Activated B cell treated with CpG ODN at 0.5 μM for 24 hours (primary cell): Measurements from ENCODE around the gene JADE1. TPM values are rescaled to one million over a fixed set of nuclear protein-coding genes. Genes with fewer than 3 reads are reported as not detected.
A peak's percentile ranks its signal among the peaks of the same experiment; 100 is the strongest.

Experiments used
- ATAC-seq: fragments of 200-7000 bp; cut with Tn5 transposase; one replicate; pipeline ENCODE4 v1.10.0; 2021; ENCODE audit warnings: low read depth, mild to moderate bottlenecking, moderate library complexity
- CTCF ChIA-PET: fragments of 350-600 bp; sonication (Branson Sonifier 250); formaldehyde crosslinking; loops from one replicate; lab custom pipeline; 2021; ENCODE audit warnings: antibody characterized with exemption; lab: Charles Lee
- POLR2A ChIA-PET: fragments of 350-600 bp; sonication (Branson Sonifier 250); formaldehyde crosslinking; loops from one replicate; lab custom pipeline; 2021; ENCODE audit warnings: antibody characterized with exemption; lab: Charles Lee
- DNase-seq: peaks from one replicate; pipeline ENCODE4 v3.0.0; 2022
- H3K27ac Mint-ChIP-seq: one replicate; pipeline ENCODE4 v1.8.0; 2020; ENCODE audit warnings: mixed read lengths
- H3K27me3 Mint-ChIP-seq: one replicate; pipeline ENCODE4 v1.8.0; 2021; ENCODE audit warnings: mixed read lengths
- H3K36me3 Mint-ChIP-seq: one replicate; pipeline ENCODE4 v1.8.0; 2021; ENCODE audit warnings: low read depth, mixed read lengths
- H3K4me1 Mint-ChIP-seq: one replicate; pipeline ENCODE4 v1.8.0; 2021; ENCODE audit warnings: mixed read lengths
- H3K4me3 Mint-ChIP-seq: one replicate; pipeline ENCODE4 v1.8.0; 2020; ENCODE audit warnings: mild to moderate bottlenecking, mixed read lengths
- H3K9me3 Mint-ChIP-seq: one replicate; pipeline ENCODE4 v1.8.0; 2020; ENCODE audit warnings: mixed read lengths
- CTCF ChIP-seq: fragments of 200-600 bp; IDR thresholded peaks from one replicate; pipeline ENCODE4 v1.8.0; 2022; ENCODE audit warnings: antibody characterized with exemption, mild to moderate bottlenecking
- intact Hi-C: fragments of 100-400 bp; cut with micrococcal nuclease; formaldehyde crosslinking; loops from one replicate; pipeline ENCODE4 v1.15.1; 2024
- total RNA-seq: library from RNA; stranded (reverse); gene quantifications from 2 replicates; pipeline ENCODE4 v1.2.3, GENCODE V29; 2022

Gene JADE1
- total RNA-seq, 1 donor from 2014 or later, result 29.2 TPM

DNA sequence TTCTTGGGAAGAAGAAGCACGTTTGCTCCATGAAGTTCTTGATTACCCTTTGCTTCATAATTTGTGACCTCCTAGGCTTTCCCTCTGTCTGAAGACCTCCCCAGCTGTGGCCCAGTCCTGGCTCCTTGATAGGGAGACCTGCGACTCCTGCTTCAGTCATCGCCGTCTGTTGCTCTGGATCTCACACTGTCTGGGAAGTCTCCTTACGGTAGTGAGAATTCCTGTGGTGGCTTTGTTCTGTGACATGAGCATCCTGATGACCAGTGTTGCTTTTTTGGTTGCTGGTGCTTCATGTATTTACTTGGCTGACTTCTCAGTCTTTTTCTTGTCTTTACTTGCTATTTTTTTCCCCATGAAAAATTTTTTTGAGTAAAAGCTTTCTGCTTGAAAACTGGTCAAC, 44.2 kb downstream of the JADE1 start:
- ChIA-PET CTCF (interaction anchor here (1.2 kb wide), 1 partner anchor 9 kb away, joined by 3 read pairs; no protein-coding TSS in a partner anchor), POLR2A (no interaction called here)
- Mint-ChIP-seq H3K27ac (peak overlapping the region; percentile 43), H3K9me3 (no peaks in the 10 kb centered on the region), H3K4me1 (peaks cover 19% of the 10 kb centered on the region), H3K27me3 (no peaks in the 10 kb centered on the region), H3K4me3 (no peak overlapping the region), H3K36me3 (peaks cover 95% of the 10 kb centered on the region)
- DNase-seq (no peak), ATAC-seq (no peak)
- TF ChIP-seq CTCF, result no peak
- intact Hi-C loops, result no loop called here

- DNase-seq (no peak), ATAC-seq (no peak)
- POLR2A ChIA-PET, result no interaction called here
- intact Hi-C loops, result no loop called here
- no peak for TF ChIP-seq CTCF
- Mint-ChIP-seq H3K9me3 (no peaks in the 10 kb centered on the region), H3K27me3 (no peaks in the 10 kb centered on the region), H3K36me3 (peaks cover 95% of the 10 kb centered on the region), H3K4me1 (peaks cover 20% of the 10 kb centered on the region), H3K4me3 (no peak overlapping the region), H3K27ac (peak overlapping the region; percentile 43)
- CTCF ChIA-PET, result interaction anchor here (0.7 to 1.2 kb wide), 2 partner anchors 8 to 11 kb away, joined by 3 read pairs; no protein-coding TSS in a partner anchor
Measured at GRCh38 chr4:128854433-128854832, 44.9 kb downstream of the JADE1 start.

- TF ChIP-seq CTCF, result no peak
- peaks cover 95% of the 10 kb centered on the region for H3K36me3 Mint-ChIP-seq
- no peaks in the 10 kb centered on the region for H3K9me3 Mint-ChIP-seq
- ATAC-seq (no peak), DNase-seq (no peak)
- CTCF ChIA-PET, result no interaction called here
- no peak overlapping the region for H3K4me3 Mint-ChIP-seq
- H3K27me3 Mint-ChIP-seq, result no peaks in the 10 kb centered on the region
- H3K27ac Mint-ChIP-seq, result peak overlapping the region; percentile 4
- POLR2A ChIA-PET, result no interaction called here
- H3K4me1 Mint-ChIP-seq, result peaks cover 23% of the 10 kb centered on the region
- intact Hi-C loops, result no loop called here
Measured at GRCh38 chr4:128855621-128856020, 46.1 kb downstream of the JADE1 start.

GRCh38 chr4:128856246-128856645, 46.7 kb downstream of the JADE1 start:
- no peak overlapping the region for H3K27ac Mint-ChIP-seq
- TF ChIP-seq CTCF, result no peak
- DNase-seq, result no peak
- POLR2A ChIA-PET, result no interaction called here
- ATAC-seq, result no peak
- H3K4me1 Mint-ChIP-seq, result peaks cover 23% of the 10 kb centered on the region
- H3K9me3 Mint-ChIP-seq, result no peaks in the 10 kb centered on the region
- intact Hi-C loops, result no loop called here
- peaks cover 95% of the 10 kb centered on the region for H3K36me3 Mint-ChIP-seq
- CTCF ChIA-PET, result no interaction called here
- H3K4me3 Mint-ChIP-seq, result no peak overlapping the region
- no peaks in the 10 kb centered on the region for H3K27me3 Mint-ChIP-seq

DNA sequence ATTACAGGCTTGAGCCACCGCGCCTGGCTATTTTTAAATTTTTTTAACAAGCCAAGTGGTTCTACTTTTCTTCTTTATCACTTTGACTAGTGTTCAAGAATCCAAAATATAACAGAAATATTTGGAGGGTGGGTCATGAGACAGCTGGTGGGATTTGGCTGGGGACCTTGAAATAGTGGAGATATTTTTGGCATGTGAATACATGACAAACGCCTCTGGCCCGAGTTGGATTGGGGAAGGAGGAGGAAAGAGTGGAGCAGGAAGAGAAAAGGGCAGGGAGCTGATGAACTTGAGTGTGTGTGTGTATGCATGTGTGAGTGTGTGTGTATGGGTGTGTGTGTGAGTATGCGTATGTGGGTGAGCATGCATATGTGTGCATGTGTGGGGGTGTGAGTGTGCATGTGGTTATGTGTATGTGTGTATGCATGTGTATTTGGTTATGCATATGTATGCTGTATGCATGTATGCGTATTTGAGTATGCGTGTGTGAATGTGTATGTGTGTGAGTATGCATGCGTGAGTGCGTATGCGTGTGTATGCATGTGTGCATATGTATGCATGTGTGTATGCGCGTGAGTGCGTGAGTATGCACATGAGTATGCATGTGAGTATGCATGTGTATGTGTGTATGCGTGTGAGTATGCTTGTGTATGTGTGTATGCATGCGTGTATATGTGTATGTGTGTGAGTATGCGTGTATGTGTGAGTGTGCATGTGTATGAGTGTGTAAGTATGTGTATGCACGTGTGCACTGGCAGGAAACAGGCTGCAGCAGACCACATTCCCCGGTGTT, 49.6 kb downstream of the JADE1 start:
- peaks cover 43% of the 10 kb centered on the region for H3K4me1 Mint-ChIP-seq
- H3K9me3 Mint-ChIP-seq, result no peaks in the 10 kb centered on the region

More for the DNA sequence above, 49.6 kb downstream of the JADE1 start:
- ChIA-PET POLR2A (no interaction called here), CTCF (no interaction called here)
- DNase-seq (no peak), ATAC-seq (no peak)
- peak overlapping the region; percentile 20 for H3K27ac Mint-ChIP-seq
- H3K27me3 Mint-ChIP-seq, result no peaks in the 10 kb centered on the region
- no peak for TF ChIP-seq CTCF
- H3K4me3 Mint-ChIP-seq, result no peak overlapping the region
- intact Hi-C loops, result no loop called here
- peaks cover 88% of the 10 kb centered on the region for H3K36me3 Mint-ChIP-seq
